A549 (cell line): ENCODE data around the gene PSMC3IP. TPM values are rescaled to one million over a fixed set of nuclear protein-coding genes. Genes with fewer than 3 reads are reported as not detected.

Source experiments
- ATAC-seq, 2 experiments: fragments of 200-7000 bp in 1 of 2; fragments of >200 bp in 1 of 2; cut with Nextera tagmentation in 1 of 2; cut with Tn5 transposase in 1 of 2; 3 replicates each; pipeline versions ENCODE4 v1.8.0 to v1.9.1; 2018 to 2020; ENCODE audit warnings: mild to moderate bottlenecking in 1 of 2, moderate library complexity in 1 of 2
- CTCF ChIA-PET: fragments of 300-600 bp; sonication (Branson Sonifier 250); formaldehyde crosslinking; extraction: SDS; loops from one replicate; lab custom pipeline; 2021; ENCODE audit warnings: antibody characterized with exemption, inconsistent platforms; lab: Yijun Ruan, JAX
- POLR2A ChIA-PET: fragments of 350-600 bp; formaldehyde crosslinking; extraction: SDS; loops from one replicate; lab custom pipeline; 2021; ENCODE audit warnings: antibody characterized with exemption, inconsistent platforms; lab: Yijun Ruan, JAX
- DNase-seq, 2 experiments: peaks; one replicate each; pipeline versions ENCODE4 v3.0.0 to v3.0.0-alpha.2; 2011 to 2016; ENCODE audit warnings: low read depth in 1 of 2, low spot score in 1 of 2
- FAIRE-seq: peaks from 2 replicates; lab custom pipeline; 2011; peaks lifted over from hg19 to GRCh38; lab: Jason Lieb, UNC
- H3K27ac ChIP-seq, 2 experiments: fragments of >200 bp; sonication (Bioruptor Twin); formaldehyde crosslinking; 3 replicates each; pipeline ENCODE4 v1.5.1; 2016 to 2017
- H3K4me1 ChIP-seq: fragments of >200 bp; sonication (Bioruptor Twin); formaldehyde crosslinking; 3 replicates; pipeline ENCODE4 v1.6.1; 2016
- H3K4me2 ChIP-seq: fragments of >200 bp; sonication (Bioruptor Twin); formaldehyde crosslinking; 3 replicates; pipeline ENCODE4 v1.6.1; 2016
- H3K4me3 ChIP-seq: fragments of >200 bp; sonication (Bioruptor Twin); formaldehyde crosslinking; 3 replicates; pipeline ENCODE4 v1.5.1; 2016
- H3K9me3 ChIP-seq: fragments of >200 bp; sonication (Bioruptor Twin); formaldehyde crosslinking; 3 replicates; pipeline ENCODE4 v1.6.1; 2016
- CBX2 ChIP-seq: fragments of 200-600 bp; sonication (generic); IDR thresholded peaks from 2 replicates; pipeline ENCODE4 v1.6.1; 2016; ENCODE audit warnings: low read depth, mild to moderate bottlenecking, borderline replicate concordance
- CHD2 ChIP-seq: fragments of 150-350 bp; IDR thresholded peaks from 2 replicates; pipeline ENCODE4 v1.6.1; 2014; ENCODE audit warnings: low read length; ENCODE audit not compliant: partially characterized antibody
- CTCF ChIP-seq: fragments of >200 bp; sonication (Bioruptor Twin); formaldehyde crosslinking; IDR thresholded peaks from 3 replicates; pipeline ENCODE4 v1.5.1; 2016
- EHF ChIP-seq: fragments of 250-450 bp; sonication (Bioruptor Pico); IDR thresholded peaks from 2 replicates; pipeline ENCODE4 v1.5.0; 2020; ENCODE audit warnings: mild to moderate bottlenecking
- ELK1 ChIP-seq: fragments of 150-350 bp; IDR thresholded peaks from 2 replicates; pipeline ENCODE4 v1.6.1; 2014; ENCODE audit warnings: low read depth, mild to moderate bottlenecking, low read length
- EP300 ChIP-seq, 2 experiments: fragments of >200 bp; sonication (Bioruptor Twin); formaldehyde crosslinking; IDR thresholded peaks; 2 replicates in 1 of 2; 3 replicates in 1 of 2; pipeline ENCODE4 v1.6.1; 2016 to 2017
- FOSL2 ChIP-seq, 2 experiments: fragments of 450-650 bp in 1 of 2; fragments of >200 bp in 1 of 2; sonication (Bioruptor Twin) in 1 of 2; formaldehyde crosslinking; IDR thresholded peaks; 2 replicates each; pipeline versions ENCODE4 v1.5.0 to v1.6.1; 2016 to 2020; ENCODE audit warnings: mild to moderate bottlenecking in 1 of 2, moderate library complexity in 1 of 2
- HOXB13 ChIP-seq: fragments of 250-450 bp; sonication (Bioruptor Pico); IDR thresholded peaks from 2 replicates; pipeline ENCODE4 v1.5.0; 2020; ENCODE audit warnings: low read depth, mild to moderate bottlenecking, moderate library complexity
- KDM5A ChIP-seq: fragments of 200-600 bp; sonication (generic); IDR thresholded peaks from 2 replicates; pipeline ENCODE4 v1.6.1; 2016; ENCODE audit warnings: antibody characterized with exemption, mild to moderate bottlenecking
- MAZ ChIP-seq: fragments of 150-350 bp; IDR thresholded peaks from 2 replicates; pipeline ENCODE4 v1.6.1; 2014; ENCODE audit warnings: antibody characterized with exemption, low read depth, low read length, borderline replicate concordance
- MYC ChIP-seq: IDR thresholded peaks from 2 replicates; pipeline ENCODE4 v1.6.1; 2012; ENCODE audit warnings: mild to moderate bottlenecking, inconsistent platforms, low read length, improper control_type of control experiment, borderline replicate concordance
- NFE2L2 ChIP-seq: fragments of 150-350 bp; conservative IDR thresholded peaks from 2 replicates; pipeline ENCODE4 v1.6.1; 2014; ENCODE audit warnings: low read length
- PBX3 ChIP-seq: IDR thresholded peaks from 2 replicates; pipeline ENCODE4 v1.6.1; 2012
- PHF8 ChIP-seq: fragments of 200-600 bp; sonication (generic); IDR thresholded peaks from 2 replicates; pipeline ENCODE4 v1.6.1; 2016; ENCODE audit warnings: low read depth, mild to moderate bottlenecking, antibody characterized with exemption, moderate library complexity, borderline replicate concordance
- POLR2A ChIP-seq: IDR thresholded peaks from 2 replicates; pipeline ENCODE4 v1.6.1; 2012; ENCODE audit warnings: mild to moderate bottlenecking, low read length
- POLR2AphosphoS2 ChIP-seq: conservative IDR thresholded peaks from 2 replicates; pipeline ENCODE4 v1.6.1; 2012; ENCODE audit warnings: low read length, improper control_type of control experiment, inconsistent platforms
- SMC3 ChIP-seq: fragments of >200 bp; sonication (Bioruptor Twin); formaldehyde crosslinking; IDR thresholded peaks from 3 replicates; pipeline ENCODE4 v1.6.1; 2018; ENCODE audit warnings: inconsistent platforms
- TFCP2L1 ChIP-seq: fragments of 250-450 bp; sonication (Bioruptor Pico); IDR thresholded peaks from 2 replicates; pipeline ENCODE4 v1.5.0; 2021; ENCODE audit warnings: mild to moderate bottlenecking
- TP53 ChIP-seq: fragments of 250-450 bp; sonication (Bioruptor Pico); IDR thresholded peaks from 2 replicates; pipeline ENCODE4 v1.5.0; 2021; ENCODE audit warnings: mild to moderate bottlenecking, moderate library complexity
- ZC3H11A ChIP-seq: fragments of 450-650 bp; IDR thresholded peaks from 2 replicates; pipeline ENCODE4 v1.6.1; 2014; ENCODE audit warnings: antibody characterized with exemption, mild to moderate bottlenecking
- ZNF302 ChIP-seq: fragments of 250-450 bp; sonication (Bioruptor Pico); IDR thresholded peaks from 2 replicates; pipeline ENCODE4 v1.9.0; 2021; ENCODE audit warnings: inconsistent platforms, mild to moderate bottlenecking, moderate library complexity
- ZSCAN20 ChIP-seq: fragments of 250-450 bp; sonication (Bioruptor Pico); IDR thresholded peaks from 2 replicates; pipeline ENCODE4 v1.8.0; 2022; ENCODE audit warnings: mild to moderate bottlenecking, moderate library complexity
- WGBS: methylation state at CpG from one replicate; pipeline ENCODE4 v1.1.6; 2017; ENCODE audit errors: missing lambda C conversion rate; 5-methylcytosine and 5-hydroxymethylcytosine counted together
- polyA plus RNA-seq, 4 experiments: library from polyadenylated mRNA; depleted of rRNA in 3 of 4; stranded (reverse); fragments of >200 nt; fragmentation: RNase III in 1 of 4; extraction: RNeasy Plus Mini Kit Qiagen cat#74134 plus additional on column Dnase treatment in 1 of 4; gene quantifications; 2 replicates in 3 of 4; 3 replicates in 1 of 4; pipeline ENCODE4 v1.2.3, GENCODE V29; 2011 to 2017
- TF ChIP-seq, protein P1 (sequence below): IDR thresholded peaks from 2 replicates; pipeline ENCODE4 v1.6.1; 2012
- TF ChIP-seq, protein P2 (sequence below): fragments of 200-600 bp; sonication (generic); IDR thresholded peaks from 2 replicates; pipeline ENCODE4 v1.6.1; 2016; ENCODE audit warnings: antibody characterized with exemption, mild to moderate bottlenecking, moderate library complexity
- TF ChIP-seq, protein P3 (sequence below): IDR thresholded peaks from 2 replicates; pipeline ENCODE4 v1.6.1; 2012; ENCODE audit warnings: low read depth, borderline replicate concordance

Gene PSMC3IP
- polyA plus RNA-seq, 2 of the 4 experiments (the other 2 are of a cell fraction) = 26.1 to 37.9 TPM

- Histone ChIP-seq H3K27ac (peak overlapping the region; percentile 91 to 97), H3K4me3 (peak overlapping the region; percentile 91), H3K4me2 (peak overlapping the region; percentile 86), H3K4me1 (peaks cover 27% of the 10 kb centered on the region), H3K9me3 (no peaks in the 10 kb centered on the region)
- peak in 1 of 2 experiments; percentile 66 for DNase-seq
- TF ChIP-seq KDM5A (peak; percentile 59; the same call in 1 of the 2 replicates), SMC3 (no peak), PHF8 (peak; percentile 27; the same call in 1 of the 2 replicates), TP53 (CRISPR knock-in tag) (0 out of 2 replicates have a peak, but pooled peaks have one; percentile 20), MYC (0 out of 2 replicates have a peak, but pooled peaks have one; percentile 21), PBX3 (no peak), ZC3H11A (no peak)
- TF ChIP-seq, protein P1, sequence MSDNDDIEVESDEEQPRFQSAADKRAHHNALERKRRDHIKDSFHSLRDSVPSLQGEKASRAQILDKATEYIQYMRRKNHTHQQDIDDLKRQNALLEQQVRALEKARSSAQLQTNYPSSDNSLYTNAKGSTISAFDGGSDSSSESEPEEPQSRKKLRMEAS = no peak
- TF ChIP-seq, protein P2, sequence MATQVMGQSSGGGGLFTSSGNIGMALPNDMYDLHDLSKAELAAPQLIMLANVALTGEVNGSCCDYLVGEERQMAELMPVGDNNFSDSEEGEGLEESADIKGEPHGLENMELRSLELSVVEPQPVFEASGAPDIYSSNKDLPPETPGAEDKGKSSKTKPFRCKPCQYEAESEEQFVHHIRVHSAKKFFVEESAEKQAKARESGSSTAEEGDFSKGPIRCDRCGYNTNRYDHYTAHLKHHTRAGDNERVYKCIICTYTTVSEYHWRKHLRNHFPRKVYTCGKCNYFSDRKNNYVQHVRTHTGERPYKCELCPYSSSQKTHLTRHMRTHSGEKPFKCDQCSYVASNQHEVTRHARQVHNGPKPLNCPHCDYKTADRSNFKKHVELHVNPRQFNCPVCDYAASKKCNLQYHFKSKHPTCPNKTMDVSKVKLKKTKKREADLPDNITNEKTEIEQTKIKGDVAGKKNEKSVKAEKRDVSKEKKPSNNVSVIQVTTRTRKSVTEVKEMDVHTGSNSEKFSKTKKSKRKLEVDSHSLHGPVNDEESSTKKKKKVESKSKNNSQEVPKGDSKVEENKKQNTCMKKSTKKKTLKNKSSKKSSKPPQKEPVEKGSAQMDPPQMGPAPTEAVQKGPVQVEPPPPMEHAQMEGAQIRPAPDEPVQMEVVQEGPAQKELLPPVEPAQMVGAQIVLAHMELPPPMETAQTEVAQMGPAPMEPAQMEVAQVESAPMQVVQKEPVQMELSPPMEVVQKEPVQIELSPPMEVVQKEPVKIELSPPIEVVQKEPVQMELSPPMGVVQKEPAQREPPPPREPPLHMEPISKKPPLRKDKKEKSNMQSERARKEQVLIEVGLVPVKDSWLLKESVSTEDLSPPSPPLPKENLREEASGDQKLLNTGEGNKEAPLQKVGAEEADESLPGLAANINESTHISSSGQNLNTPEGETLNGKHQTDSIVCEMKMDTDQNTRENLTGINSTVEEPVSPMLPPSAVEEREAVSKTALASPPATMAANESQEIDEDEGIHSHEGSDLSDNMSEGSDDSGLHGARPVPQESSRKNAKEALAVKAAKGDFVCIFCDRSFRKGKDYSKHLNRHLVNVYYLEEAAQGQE = no peak
- TF ChIP-seq, protein P3, sequence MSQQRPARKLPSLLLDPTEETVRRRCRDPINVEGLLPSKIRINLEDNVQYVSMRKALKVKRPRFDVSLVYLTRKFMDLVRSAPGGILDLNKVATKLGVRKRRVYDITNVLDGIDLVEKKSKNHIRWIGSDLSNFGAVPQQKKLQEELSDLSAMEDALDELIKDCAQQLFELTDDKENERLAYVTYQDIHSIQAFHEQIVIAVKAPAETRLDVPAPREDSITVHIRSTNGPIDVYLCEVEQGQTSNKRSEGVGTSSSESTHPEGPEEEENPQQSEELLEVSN = peak; percentile 14; the same call in 1 of the 2 replicates
- ATAC-seq = peak; percentile 19 to 39; a peak in 4 of 6 replicates
- POLR2A ChIA-PET = interaction anchor here (1.3 kb wide), 1 partner anchor 15 kb away, joined by 3 read pairs; no protein-coding TSS in a partner anchor
- CTCF ChIA-PET = interaction anchor here (0.9 to 9.3 kb wide), 4 partner anchors 9 to 177 kb away, joined by 3 to 120 read pairs (median 5); partner anchors contain the start of gene PSMC3IP
- WGBS = 6% methylated on average over 42 of the region's 48 CpGs
- FAIRE-seq = no peak
These were observed 15.0 kb downstream of the PSMC3IP start for GRCh38 chr17:42562388-42563142.

GRCh38 chr17:42561897-42562387 is 15.6 kb downstream of the PSMC3IP start, which contains the start of gene COASY:
Gene COASY, plus strand, starts transcription at chr17:42562148. Its CDS starts 475 bp downstream, at chr17:42562623.
- FAIRE-seq = peak; percentile 92
- Histone ChIP-seq H3K27ac (peak within 1 kb of the TSS; percentile 91 to 97), H3K4me2 (peak within 1 kb of the TSS; percentile 86), H3K9me3 (no peaks in the 10 kb centered on the region), H3K4me1 (peaks cover 27% of the 10 kb centered on the region), H3K4me3 (peak within 1 kb of the TSS; percentile 91)
- WGBS = 0% methylated on average over 26 of the region's 26 CpGs
- ChIA-PET CTCF (interaction anchor here (9.3 kb wide), 1 partner anchor 17 kb away, joined by 120 read pairs; the partner anchor contains the start of gene PSMC3IP), POLR2A (interaction anchor here (1.3 kb wide), 1 partner anchor 14 kb away, joined by 3 read pairs; no protein-coding TSS in a partner anchor)
- peak; percentile 99 to 100 for DNase-seq
- peak; percentile 65 to 85 for ATAC-seq
- TF ChIP-seq ZNF302 (CRISPR knock-in tag) (no peak), MYC (no peak), MAZ (no peak), ZSCAN20 (no peak), CHD2 (peak; percentile 100), EHF (CRISPR knock-in tag) (no peak; the same call in 1 of the 2 replicates), TP53 (CRISPR knock-in tag) (no peak), ELK1 (no peak), CBX2 (no peak), HOXB13 (CRISPR knock-in tag) (no peak), EP300 (IDR thresholded peaks at IDR 0.05) (no peak), CTCF (no peak), NFE2L2 (no peak), POLR2AphosphoS2 (no peak), POLR2A (peak; percentile 54), FOSL2 (IDR thresholded peaks at IDR 0.05) (no peak), FOSL2 (CRISPR knock-in tag; IDR thresholded peaks at IDR 0.05) (no peak), TFCP2L1 (CRISPR knock-in tag) (no peak)
